Esophagus squamous epithelium (tissue), 5 donors: ENCODE measurements around the gene SNRK. TPM values are rescaled to one million over a fixed set of nuclear protein-coding genes. Genes with fewer than 3 reads are reported as not detected.

Experiments
- DNase-seq: peaks from one replicate; lab custom pipeline; 2025; lab: John Stamatoyannopoulos, UW
- H3K27ac ChIP-seq, 4 donors: fragments of 200-600 bp; sonication (generic); one replicate each; pipeline ENCODE4 v1.5.1; 2016 to 2019; ENCODE audit warnings: mild to moderate bottlenecking in 1 of 4
- H3K27me3 ChIP-seq, 4 donors: fragments of 200-600 bp; sonication (generic); 1 replicate in 3 of 4; 2 replicates in 1 of 4; pipeline versions ENCODE4 v1.5.1 to v1.6.0; 2017 to 2021; ENCODE audit warnings: antibody characterized with exemption in 1 of 4
- H3K36me3 ChIP-seq, 3 donors: fragments of 200-600 bp; sonication (generic); one replicate each; pipeline ENCODE4 v1.5.1; 2016 to 2019
- H3K4me1 ChIP-seq, 3 donors: fragments of 200-600 bp; sonication (generic); one replicate each; pipeline ENCODE4 v1.5.1; 2017 to 2019
- H3K4me3 ChIP-seq, 4 donors: fragments of 200-600 bp; sonication (generic); 1 replicate in 3 of 4; 2 replicates in 1 of 4; pipeline ENCODE4 v1.5.1; 2016 to 2019; ENCODE audit warnings: mild to moderate bottlenecking in 2 of 4, moderate library complexity in 1 of 4
- H3K9me3 ChIP-seq, 3 donors: fragments of 200-600 bp; sonication (generic); one replicate each; pipeline ENCODE4 v1.5.1; 2016 to 2019
- CTCF ChIP-seq, 6 experiments: fragments of 450-650 bp in 4 of 6; fragments of 200-600 bp in 2 of 6; sonication (generic) in 2 of 6; IDR thresholded peaks; one replicate each; pipeline ENCODE4 v1.5.1; 2016 to 2019; ENCODE audit warnings: antibody characterized with exemption in 6 of 6, mild to moderate bottlenecking in 4 of 6, moderate library complexity in 4 of 6
- POLR2A ChIP-seq, 4 donors: fragments of 450-650 bp; IDR thresholded peaks; one replicate each; pipeline ENCODE4 v1.6.1; 2017; ENCODE audit warnings: antibody characterized with exemption in 4 of 4, mild to moderate bottlenecking in 4 of 4, moderate library complexity in 3 of 4
- WGBS, 2 donors: methylation state at CpG; one replicate each; pipeline ENCODE4 v1.1.5; 2018; 5-methylcytosine and 5-hydroxymethylcytosine counted together
- intact Hi-C: fragments of 100-400 bp; cut with DNase I; formaldehyde crosslinking; loops from one replicate; pipeline ENCODE4 v1.15.0; 2022
- total RNA-seq, 4 donors: library from RNA; depleted of rRNA; stranded (reverse); fragments of >200 nt; gene quantifications; one replicate each; pipeline ENCODE4 v1.1.0, GENCODE V29; 2016
- donor health status: DM: yes; HTN: yes; CAD: no.

SNRK gene
- total RNA-seq, 4 donors from 2014 or later = 27.0 to 42.0 (median 29.5) TPM

GRCh38 chr3:43394041-43394554 lies 107.8 kb downstream of the SNRK start:
- Histone ChIP-seq H3K27ac (peak overlapping the region in 3 of 4 donors; percentile 24 to 56 (median 34)), H3K4me3 (no peak overlapping the region), H3K36me3 (no peaks in the 10 kb centered on the region), H3K4me1 (peaks cover 0 to 14% (median 4%) of the 10 kb centered on the region in 3 donors), H3K9me3 (no peaks in the 10 kb centered on the region), H3K27me3 (no peaks in the 10 kb centered on the region)
- intact Hi-C loops = no loop called here
- 38 to 42% methylated on average over 2 of the region's 2 CpGs for WGBS, 2 donors
- TF ChIP-seq CTCF (IDR thresholded peaks at IDR 0.05) (no peak), POLR2A (IDR thresholded peaks at IDR 0.05) (no peak)
- no peak for DNase-seq

- WGBS, 2 donors = 50 to 55% methylated on average over 6 of the region's 6 CpGs
- Histone ChIP-seq H3K4me1 (peaks cover 0 to 5% (median 0%) of the 10 kb centered on the region in 3 donors), H3K4me3 (no peak overlapping the region), H3K9me3 (no peaks in the 10 kb centered on the region), H3K27ac (no peak overlapping the region), H3K27me3 (no peaks in the 10 kb centered on the region), H3K36me3 (no peaks in the 10 kb centered on the region)
- no peak for DNase-seq
- TF ChIP-seq POLR2A (IDR thresholded peaks at IDR 0.05) = no peak
- TF ChIP-seq CTCF (IDR thresholded peaks at IDR 0.05) = no peak
- intact Hi-C loops = no loop called here
These were observed 112.7 kb downstream of the SNRK start for GRCh38 chr3:43399034-43399433.

GRCh38 chr3:43400167-43400566 lies 113.8 kb downstream of the SNRK start:
- Histone ChIP-seq H3K9me3 (no peaks in the 10 kb centered on the region), H3K27me3 (no peaks in the 10 kb centered on the region), H3K27ac (no peak overlapping the region), H3K36me3 (no peaks in the 10 kb centered on the region), H3K4me1 (peaks cover 0 to 5% (median 0%) of the 10 kb centered on the region in 3 donors), H3K4me3 (no peak overlapping the region)
- no peak for DNase-seq
- WGBS, 2 donors = 44 to 54% methylated on average over 1 of the region's 1 CpG
- intact Hi-C loops = no loop called here
- TF ChIP-seq CTCF (IDR thresholded peaks at IDR 0.05) = no peak
- TF ChIP-seq POLR2A (IDR thresholded peaks at IDR 0.05) = no peak

Other genes with a start within 250 kb of the SNRK start
- 10 to 100 TPM in 1 of 4 donors, 1 to 10 TPM in 3; 4.4 to 14.0 (median 9.0) TPM for gene POMGNT2, start 180.5 kb upstream of the SNRK start, total RNA-seq